Ectodermal cell (in vitro differentiated cells): ENCODE measurements around the gene KCNE3.

Experiments
- H3K27ac ChIP-seq: 2 replicates; pipeline ENCODE4 v1.7.0; 2013; ENCODE audit warnings: mild to moderate bottlenecking, low read depth, low read length; ENCODE audit not compliant: insufficient read depth, poor library complexity, severe bottlenecking
- H3K27me3 ChIP-seq: 2 replicates; pipeline ENCODE4 v1.7.0; 2013; ENCODE audit warnings: mild to moderate bottlenecking, low read length; ENCODE audit not compliant: insufficient read depth, control insufficient read depth, poor library complexity, severe bottlenecking
- H3K36me3 ChIP-seq: one replicate; pipeline ENCODE4 v1.7.0; 2013; ENCODE audit warnings: low read length; ENCODE audit not compliant: control insufficient read depth, insufficient read depth
- H3K4me1 ChIP-seq: one replicate; pipeline ENCODE4 v1.7.0; 2013; ENCODE audit warnings: low read length; ENCODE audit not compliant: control insufficient read depth, insufficient read depth
- H3K4me3 ChIP-seq: 2 replicates; pipeline ENCODE4 v1.7.0; 2013; ENCODE audit warnings: low read depth, low read length, control low read depth; ENCODE audit not compliant: insufficient read depth
- H3K9me3 ChIP-seq: 2 replicates; pipeline ENCODE4 v1.7.0; 2013; ENCODE audit warnings: mild to moderate bottlenecking, low read length, moderate library complexity; ENCODE audit not compliant: control insufficient read depth
- WGBS, 2 experiments: methylation state at CpG; one replicate each; pipeline ENCODE4 v1.1.7; 2013; ENCODE audit warnings: missing lambda C conversion rate in 2 of 2; 5-methylcytosine and 5-hydroxymethylcytosine counted together

KCNE3 gene

DNA sequence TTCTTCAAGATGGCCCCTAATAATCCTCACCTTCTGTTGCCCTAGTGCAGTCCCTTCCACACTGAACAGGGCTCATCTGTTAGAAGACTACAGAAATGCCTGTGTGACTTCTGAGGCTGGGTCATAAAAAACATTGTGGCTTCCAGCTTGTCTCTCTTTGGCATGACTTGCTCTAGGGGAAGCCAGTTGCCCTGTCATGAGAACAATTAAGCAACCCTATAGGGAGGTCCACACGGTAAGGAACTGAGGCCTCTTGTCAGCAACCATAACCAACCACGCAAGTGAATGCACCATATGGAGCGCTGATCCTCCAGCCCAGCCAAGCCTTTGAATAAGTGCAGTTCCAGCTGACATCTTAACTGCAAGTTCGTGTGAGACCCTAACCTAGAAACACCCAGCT is 23.6 kb upstream of the KCNE3 start:
- WGBS, 2 experiments, result 91 to 93% methylated on average over 4 of the region's 4 CpGs

DNA sequence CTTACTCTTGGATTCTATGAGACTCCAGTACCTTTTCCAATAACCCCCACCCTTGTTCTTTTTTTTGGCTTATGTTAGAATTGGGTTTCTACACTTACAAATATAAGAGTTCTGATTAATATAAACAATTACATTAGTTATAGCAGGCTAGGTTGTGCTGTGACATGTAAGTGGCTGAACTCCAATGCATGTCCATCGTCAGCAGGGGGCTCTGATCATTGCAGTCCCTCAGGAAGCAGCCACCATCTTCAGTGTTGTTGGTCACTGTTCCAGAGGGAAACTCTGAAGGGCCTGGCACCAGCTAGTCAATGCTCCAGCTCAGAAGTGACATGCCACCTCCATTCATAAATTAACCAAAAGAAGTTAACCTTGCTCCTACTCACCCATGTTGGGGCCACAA is 20.5 kb upstream of the KCNE3 start:
- Histone ChIP-seq H3K4me3 (no peak overlapping the region), H3K27ac (no peak overlapping the region), H3K4me1 (no peaks in the 10 kb centered on the region), H3K27me3 (no peaks in the 10 kb centered on the region), H3K36me3 (no peaks in the 10 kb centered on the region), H3K9me3 (no peaks in the 10 kb centered on the region)
- WGBS, 2 experiments, result 78 to 91% methylated on average over 1 of the region's 1 CpG

More for the DNA sequence above, 23.6 kb upstream of the KCNE3 start:
- H3K4me3 ChIP-seq, result no peak overlapping the region
- H3K27ac ChIP-seq, result no peak overlapping the region
- H3K27me3 ChIP-seq, result no peaks in the 10 kb centered on the region
- H3K9me3 ChIP-seq, result no peaks in the 10 kb centered on the region
- H3K4me1 ChIP-seq, result no peaks in the 10 kb centered on the region
- no peaks in the 10 kb centered on the region for H3K36me3 ChIP-seq

DNA sequence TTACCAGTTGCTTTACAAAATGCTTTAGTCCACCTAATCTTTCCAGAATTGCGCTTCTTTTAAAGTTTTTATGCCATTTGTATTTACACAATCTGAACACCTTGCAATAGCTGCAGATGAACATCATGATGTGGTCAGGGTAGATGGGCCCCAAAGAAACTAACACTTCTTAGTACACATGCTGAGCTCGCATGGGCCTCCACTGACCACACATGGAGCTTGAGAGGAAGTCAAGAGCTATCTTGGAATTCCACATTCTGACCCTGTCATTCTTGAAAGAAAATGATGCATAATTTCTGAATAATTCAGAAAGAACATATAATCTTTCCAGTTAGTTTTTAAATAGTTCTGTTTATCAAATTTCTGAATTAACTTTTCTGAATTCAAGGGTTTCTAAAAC is 18.5 kb upstream of the KCNE3 start:
- no peaks in the 10 kb centered on the region for H3K9me3 ChIP-seq
- no peaks in the 10 kb centered on the region for H3K27me3 ChIP-seq
- 88 to 95% methylated on average over 2 of the region's 2 CpGs for WGBS, 2 experiments
- no peak overlapping the region for H3K4me3 ChIP-seq
- no peaks in the 10 kb centered on the region for H3K4me1 ChIP-seq
- no peak overlapping the region for H3K27ac ChIP-seq
- no peaks in the 10 kb centered on the region for H3K36me3 ChIP-seq

DNA sequence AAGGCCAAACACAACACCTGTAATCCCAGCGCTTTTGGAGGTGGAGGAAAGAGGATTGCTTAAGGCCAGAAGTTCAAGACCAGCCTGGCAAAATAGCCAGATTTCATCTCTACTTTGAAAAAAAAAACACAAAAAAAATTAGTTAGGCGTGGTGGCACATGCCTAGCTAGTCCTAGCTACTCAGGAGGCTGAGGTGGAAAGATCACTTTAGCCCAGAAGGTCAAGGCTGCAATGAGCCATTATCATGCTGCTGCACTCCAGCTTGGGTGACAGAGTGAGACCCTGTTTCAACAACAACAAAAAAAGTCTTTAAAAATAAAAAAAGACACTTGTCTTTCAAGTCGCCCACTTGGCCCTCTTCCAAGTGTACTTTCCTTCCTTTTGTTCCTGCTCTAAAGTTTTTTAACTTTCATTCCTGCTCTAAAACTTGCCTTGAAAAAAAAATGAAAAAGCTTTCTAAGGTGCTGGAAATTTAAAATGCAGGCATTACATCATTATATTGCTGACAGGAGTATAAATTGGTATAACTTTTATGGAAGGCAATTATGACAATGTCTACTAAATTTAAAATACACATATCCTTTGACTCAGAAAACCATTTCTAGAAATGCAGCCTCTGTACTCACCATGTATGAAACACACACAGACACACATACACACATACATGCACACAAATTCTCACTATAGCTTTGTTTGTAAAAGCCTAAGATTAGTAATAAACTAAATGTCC is 13.5 kb upstream of the KCNE3 start:
- H3K4me1 ChIP-seq, result no peaks in the 10 kb centered on the region
- H3K4me3 ChIP-seq, result no peak overlapping the region
- H3K27ac ChIP-seq, result no peak overlapping the region
- H3K36me3 ChIP-seq, result no peaks in the 10 kb centered on the region
- WGBS, 2 experiments, result 94% methylated on average over 3 of the region's 3 CpGs
- no peaks in the 10 kb centered on the region for H3K9me3 ChIP-seq
- no peaks in the 10 kb centered on the region for H3K27me3 ChIP-seq

DNA sequence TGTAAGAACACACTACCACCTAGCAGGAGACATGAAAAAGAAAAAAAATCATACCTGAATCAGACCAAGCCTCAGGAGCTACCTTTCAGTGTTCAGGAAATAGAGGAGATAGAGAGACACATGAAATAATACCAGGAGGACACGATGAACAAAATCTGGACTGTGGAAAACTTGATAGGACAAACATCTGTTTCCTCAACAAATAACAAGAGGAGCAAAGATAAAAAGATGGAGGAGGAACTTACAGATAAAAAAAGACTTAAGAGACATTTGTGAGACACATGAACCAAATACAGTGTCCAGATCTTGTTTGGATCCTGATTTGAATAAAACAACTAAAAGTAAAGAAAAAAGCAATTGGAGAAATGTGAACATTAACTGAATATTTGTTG is 12.4 kb upstream of the KCNE3 start:
- 94 to 100% methylated on average over 1 of the region's 1 CpG for whole genome bisulfite sequencing, 2 experiments
- H3K4me1 ChIP-seq, result no peaks in the 10 kb centered on the region
- H3K27me3 ChIP-seq, result no peaks in the 10 kb centered on the region
- H3K27ac ChIP-seq, result no peak overlapping the region
- no peak overlapping the region for H3K4me3 ChIP-seq
- no peaks in the 10 kb centered on the region for H3K36me3 ChIP-seq
- no peaks in the 10 kb centered on the region for H3K9me3 ChIP-seq

DNA sequence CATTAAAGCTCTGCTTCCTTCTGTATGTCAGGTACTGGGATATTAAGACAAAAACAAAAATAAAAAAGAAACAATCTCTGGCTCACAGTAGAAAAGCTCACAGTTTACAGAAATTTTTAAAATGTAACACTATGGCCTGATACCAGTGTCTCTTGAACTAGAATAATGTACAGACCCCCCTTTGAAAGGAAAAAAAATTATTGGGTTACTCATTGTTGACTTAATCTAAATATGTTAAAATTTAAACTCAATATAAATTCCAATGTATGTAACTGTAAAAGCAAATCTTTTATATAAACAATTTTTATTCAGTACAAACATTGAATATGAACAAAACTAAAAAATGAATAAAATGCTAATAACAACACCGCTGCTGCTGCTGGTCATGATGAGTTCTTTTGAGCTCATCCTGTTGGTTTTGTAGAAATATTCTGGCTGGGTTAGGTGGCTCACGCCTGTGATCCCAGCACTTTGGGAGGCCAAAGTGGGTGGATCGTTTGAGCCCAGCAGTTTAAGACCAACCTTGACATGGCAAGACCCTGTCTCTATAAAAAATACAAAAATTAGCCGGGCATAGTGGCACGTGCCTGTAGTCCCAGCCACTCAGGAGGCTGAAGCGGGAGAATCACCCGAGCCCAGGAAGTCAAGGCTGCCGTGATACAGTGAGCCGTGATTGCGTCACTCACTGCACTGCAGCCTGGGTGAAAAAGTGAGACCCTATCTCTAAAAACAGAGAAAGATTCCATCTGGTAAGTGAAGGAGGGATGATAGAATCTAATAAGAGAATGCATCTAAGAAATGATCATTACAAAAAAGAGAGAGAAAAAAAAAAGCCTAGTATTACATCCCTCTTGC is 11.8 kb upstream of the KCNE3 start:
- no peaks in the 10 kb centered on the region for H3K36me3 ChIP-seq
- WGBS, 2 experiments, result 90 to 93% methylated on average over 10 of the region's 10 CpGs
- no peak overlapping the region for H3K27ac ChIP-seq

DNA sequence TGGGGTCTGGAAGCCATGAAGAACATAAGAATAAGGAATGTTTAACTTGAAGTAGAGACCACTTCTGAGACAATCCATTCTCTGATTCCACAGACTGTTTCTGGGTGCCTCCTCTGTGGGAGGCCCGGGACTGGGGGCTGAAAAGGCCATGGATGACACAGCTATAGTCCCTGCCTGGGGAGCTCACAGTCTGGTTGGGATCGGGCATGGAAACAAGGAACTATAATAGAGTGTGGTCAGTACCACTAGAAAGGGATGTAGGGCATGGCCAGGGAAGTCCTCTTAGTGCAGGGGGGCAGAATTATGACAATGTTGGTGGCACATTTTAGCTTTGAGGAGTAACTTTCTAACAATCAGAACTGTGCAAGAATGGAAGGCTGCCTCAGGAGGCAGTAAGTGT is 9.2 kb upstream of the KCNE3 start:
- Histone ChIP-seq H3K9me3 (no peaks in the 10 kb centered on the region), H3K36me3 (no peaks in the 10 kb centered on the region), H3K27me3 (no peaks in the 10 kb centered on the region), H3K27ac (no peak overlapping the region), H3K4me3 (no peak overlapping the region), H3K4me1 (no peaks in the 10 kb centered on the region)
- WGBS, 2 experiments, result 88 to 94% methylated on average over 2 of the region's 2 CpGs

More for the DNA sequence above, 11.8 kb upstream of the KCNE3 start:
- Histone ChIP-seq H3K4me1 (no peaks in the 10 kb centered on the region), H3K4me3 (no peak overlapping the region), H3K27me3 (no peaks in the 10 kb centered on the region), H3K9me3 (no peaks in the 10 kb centered on the region)

DNA sequence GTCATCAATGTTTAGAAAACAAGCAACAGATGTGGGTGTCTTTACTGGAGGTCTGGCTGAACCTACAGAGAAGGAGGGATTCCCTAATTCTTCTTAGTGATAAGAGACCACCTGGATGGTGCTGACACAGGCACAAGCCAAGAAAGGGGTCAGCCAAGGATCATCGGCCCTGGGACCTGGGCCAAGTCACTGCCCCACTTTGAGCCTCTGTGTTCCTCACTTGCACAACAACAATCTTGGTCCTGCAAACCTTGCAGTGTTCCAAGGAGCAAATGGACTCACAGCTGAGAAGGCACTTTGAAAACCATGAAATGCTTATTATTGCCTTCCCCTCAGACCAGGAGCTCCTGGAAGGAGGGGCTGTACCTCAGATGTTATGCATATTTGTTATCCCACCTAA is 7.0 kb upstream of the KCNE3 start:
- Histone ChIP-seq H3K27me3 (no peaks in the 10 kb centered on the region), H3K36me3 (no peaks in the 10 kb centered on the region), H3K9me3 (no peaks in the 10 kb centered on the region), H3K4me3 (no peak overlapping the region), H3K4me1 (no peaks in the 10 kb centered on the region), H3K27ac (no peak overlapping the region)
- 88 to 92% methylated on average over 1 of the region's 1 CpG for WGBS, 2 experiments

DNA sequence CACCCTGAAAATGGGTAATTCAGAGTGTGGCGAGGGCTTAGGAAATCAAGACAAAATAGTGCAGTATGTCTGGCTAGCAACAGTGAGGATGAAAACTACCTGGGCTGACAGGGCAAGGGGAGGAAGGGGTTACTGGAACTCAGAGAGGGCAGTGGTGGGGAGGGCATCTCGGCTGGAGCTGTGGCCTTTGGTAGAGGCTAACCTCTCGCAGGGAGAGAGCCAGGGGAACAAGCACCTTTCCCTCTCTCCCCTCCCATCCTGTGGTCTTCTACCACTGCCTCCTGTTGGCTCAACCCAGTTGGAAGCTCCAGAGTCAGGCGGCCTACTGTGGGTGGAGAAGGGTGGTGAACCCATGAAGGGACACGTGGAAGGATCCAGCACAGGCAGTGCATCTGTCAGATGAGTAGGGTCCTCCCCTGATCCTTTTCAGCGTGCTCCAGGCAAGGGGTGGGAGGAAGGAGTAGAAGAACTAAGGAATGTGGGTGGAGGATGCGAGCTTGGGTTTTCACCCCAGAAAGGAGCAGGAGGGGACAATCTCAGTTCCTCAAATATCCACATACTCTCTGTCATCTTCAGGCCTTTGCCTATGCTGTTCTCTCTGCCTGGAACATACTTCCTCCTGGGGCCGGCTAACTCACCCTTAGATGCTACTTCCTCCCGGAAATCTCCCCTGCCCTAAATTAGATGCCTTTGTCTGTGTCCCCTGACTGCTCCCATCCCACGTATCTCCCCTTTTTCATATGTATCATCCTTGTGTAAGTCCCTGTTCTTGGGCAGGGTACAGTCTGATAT is 6.2 kb upstream of the KCNE3 start:
- Histone ChIP-seq H3K27me3 (peaks cover 1% of the 10 kb centered on the region), H3K9me3 (no peaks in the 10 kb centered on the region), H3K36me3 (no peaks in the 10 kb centered on the region), H3K4me1 (no peaks in the 10 kb centered on the region), H3K4me3 (no peak overlapping the region), H3K27ac (no peak overlapping the region)
- WGBS, 2 experiments, result 75 to 76% methylated on average over 10 of the region's 10 CpGs
